HG03175 (cell line): ENCODE data around the gene NEK5.
"Not testable (repeated sequence)": the region's sequence is repeated elsewhere in the genome, so short reads cannot be mapped to it uniquely, and the experiment has no call there.

Experiments
- ATAC-seq: cut with Tn5 transposase; IDR thresholded peaks from one replicate; pipeline ENCODE4 v1.9.1; 2021; ENCODE audit warnings: mild to moderate bottlenecking, moderate library complexity; ENCODE audit not compliant: unreplicated experiment

The NEK5 gene

GRCh38 chr13:52128714-52129700, at the start of gene NEK5:
TSS of gene NEK5 (minus strand) at chr13:52129073. CDS start at chr13:52127482, 1,591 bp downstream.
- peak; percentile 82 for ATAC-seq

GRCh38 chr13:52177276-52177675, 48.4 kb upstream of the NEK5 start:
- no peak for ATAC-seq

GRCh38 chr13:52173970-52174369, 45.1 kb upstream of the NEK5 start:
- ATAC-seq: not testable (repeated sequence)

GRCh38 chr13:52173373-52173772, 44.5 kb upstream of the NEK5 start:
- ATAC-seq: no peak

- ATAC-seq: not testable (repeated sequence)
Observed at GRCh38 chr13:52171686-52172085, 42.8 kb upstream of the NEK5 start.

- ATAC-seq: not testable (repeated sequence)
Observed at GRCh38 chr13:52170828-52171391, 42.0 kb upstream of the NEK5 start.

GRCh38 chr13:52169839-52170238, 41.0 kb upstream of the NEK5 start:
- no peak for ATAC-seq

GRCh38 chr13:52165411-52165810, 36.5 kb upstream of the NEK5 start:
- no peak for ATAC-seq

GRCh38 chr13:52164989-52165388, 36.1 kb upstream of the NEK5 start:
- ATAC-seq: no peak

GRCh38 chr13:52163878-52164277, 35.0 kb upstream of the NEK5 start:
- not testable (repeated sequence) for ATAC-seq

GRCh38 chr13:52162279-52163101, 33.6 kb upstream of the NEK5 start:
- ATAC-seq: no peak

GRCh38 chr13:52161181-52161646, 32.3 kb upstream of the NEK5 start:
- no peak for ATAC-seq

GRCh38 chr13:52160506-52160905, 31.6 kb upstream of the NEK5 start:
- ATAC-seq: no peak

GRCh38 chr13:52160053-52160452, 31.2 kb upstream of the NEK5 start:
- no peak for ATAC-seq

- peak; percentile 79 for ATAC-seq
Observed at GRCh38 chr13:52159159-52159982, 30.5 kb upstream of the NEK5 start, which contains the start of gene NEK3. TSS of gene NEK3 (minus strand) at chr13:52159597. CDS start at chr13:52156191, 3,406 bp downstream.

- ATAC-seq: no peak
Observed at GRCh38 chr13:52158629-52159158, 29.8 kb upstream of the NEK5 start.

GRCh38 chr13:52156724-52157261, 27.9 kb upstream of the NEK5 start:
- ATAC-seq: no peak

- no peak for ATAC-seq
Observed at GRCh38 chr13:52155177-52155576, 26.3 kb upstream of the NEK5 start.

GRCh38 chr13:52147225-52147624, 18.4 kb upstream of the NEK5 start:
- ATAC-seq: no peak

GRCh38 chr13:52141299-52141698, 12.4 kb upstream of the NEK5 start:
- ATAC-seq: no peak
